A549 (cell line): ENCODE results near the gene GRAMD2A.

Experiments
- CEBPB ChIP-seq, 2 experiments: fragments of >200 bp in 1 of 2; sonication (Bioruptor Twin) in 1 of 2; formaldehyde crosslinking in 1 of 2; IDR thresholded peaks; 2 replicates each; pipeline ENCODE4 v1.6.1; 2012 to 2016
- POLR2A ChIP-seq: IDR thresholded peaks from 2 replicates; pipeline ENCODE4 v1.6.1; 2012; ENCODE audit warnings: mild to moderate bottlenecking, low read length
- SMC3 ChIP-seq: fragments of >200 bp; sonication (Bioruptor Twin); formaldehyde crosslinking; IDR thresholded peaks from 3 replicates; pipeline ENCODE4 v1.6.1; 2018; ENCODE audit warnings: inconsistent platforms
- TFCP2L1 ChIP-seq: fragments of 250-450 bp; sonication (Bioruptor Pico); IDR thresholded peaks from 2 replicates; pipeline ENCODE4 v1.5.0; 2021; ENCODE audit warnings: mild to moderate bottlenecking
- ZFP36 ChIP-seq: fragments of 450-650 bp; IDR thresholded peaks from 2 replicates; pipeline ENCODE4 v1.6.1; 2014; ENCODE audit warnings: borderline replicate concordance; ENCODE audit not compliant: partially characterized antibody
- TF ChIP-seq, protein P1 (sequence below): fragments of >200 bp; sonication (Bioruptor Twin); formaldehyde crosslinking; IDR thresholded peaks from 3 replicates; pipeline ENCODE4 v1.5.1; 2016

DNA sequence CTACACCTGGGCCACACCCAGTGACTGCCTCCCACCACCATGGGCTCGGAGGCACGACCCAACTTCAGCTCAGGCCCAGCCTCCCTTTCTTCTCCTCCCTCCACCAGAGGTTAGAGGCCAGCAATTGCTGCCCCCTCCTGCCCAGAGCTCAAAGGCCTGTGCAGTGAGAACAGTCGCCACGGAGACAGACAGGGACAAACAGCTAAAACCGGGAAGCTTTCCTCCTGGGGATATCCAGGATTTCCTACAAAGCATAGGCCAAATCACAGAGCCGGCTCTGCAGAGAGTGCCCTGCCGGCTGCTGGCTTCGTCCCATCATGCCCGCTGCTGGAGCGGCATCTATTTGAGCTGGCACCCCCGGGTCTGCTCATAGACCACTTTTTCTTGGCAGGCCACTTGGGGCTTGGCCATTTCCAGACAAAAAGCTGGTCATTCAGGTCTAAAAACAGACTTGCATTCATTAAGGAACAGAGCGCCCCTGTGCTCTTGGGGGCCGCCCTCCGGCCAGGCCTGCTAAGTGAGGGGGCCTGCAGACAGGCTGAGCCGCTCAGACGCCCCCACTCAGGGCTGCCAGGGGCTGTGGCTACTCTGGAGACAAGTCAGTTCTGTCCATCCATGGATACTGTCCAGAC lies 17.5 kb downstream of the GRAMD2A start:
- TF ChIP-seq ZFP36 = no peak
- TF ChIP-seq POLR2A = no peak
- TF ChIP-seq, protein P1, sequence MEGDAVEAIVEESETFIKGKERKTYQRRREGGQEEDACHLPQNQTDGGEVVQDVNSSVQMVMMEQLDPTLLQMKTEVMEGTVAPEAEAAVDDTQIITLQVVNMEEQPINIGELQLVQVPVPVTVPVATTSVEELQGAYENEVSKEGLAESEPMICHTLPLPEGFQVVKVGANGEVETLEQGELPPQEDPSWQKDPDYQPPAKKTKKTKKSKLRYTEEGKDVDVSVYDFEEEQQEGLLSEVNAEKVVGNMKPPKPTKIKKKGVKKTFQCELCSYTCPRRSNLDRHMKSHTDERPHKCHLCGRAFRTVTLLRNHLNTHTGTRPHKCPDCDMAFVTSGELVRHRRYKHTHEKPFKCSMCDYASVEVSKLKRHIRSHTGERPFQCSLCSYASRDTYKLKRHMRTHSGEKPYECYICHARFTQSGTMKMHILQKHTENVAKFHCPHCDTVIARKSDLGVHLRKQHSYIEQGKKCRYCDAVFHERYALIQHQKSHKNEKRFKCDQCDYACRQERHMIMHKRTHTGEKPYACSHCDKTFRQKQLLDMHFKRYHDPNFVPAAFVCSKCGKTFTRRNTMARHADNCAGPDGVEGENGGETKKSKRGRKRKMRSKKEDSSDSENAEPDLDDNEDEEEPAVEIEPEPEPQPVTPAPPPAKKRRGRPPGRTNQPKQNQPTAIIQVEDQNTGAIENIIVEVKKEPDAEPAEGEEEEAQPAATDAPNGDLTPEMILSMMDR = no peak
- no peak for TF ChIP-seq TFCP2L1 (CRISPR knock-in tag)
- no peak for TF ChIP-seq CEBPB (IDR thresholded peaks at IDR 0.05)
- no peak for TF ChIP-seq SMC3
